ENCODE data around the gene TM4SF1.

Gene TM4SF1

GRCh38 chr3:149377408-149378364 lies at the start of gene TM4SF1:
TM4SF1 (minus strand) TSS chr3:149377649; CDS start chr3:149377547, 102 bp downstream.
- TF ChIP-seq CTCF (IDR thresholded peaks at IDR 0.05; ENCODE audit: low read depth, low read length), result no peak
- peak within 1 kb of the TSS; percentile 78 for H3K4me3 ChIP-seq (ENCODE audit: low read depth, low read length)

- no peak for TF ChIP-seq CTCF (IDR thresholded peaks at IDR 0.05; ENCODE audit: low read depth, low read length)
Observed at GRCh38 chr3:149426325-149426724, 48.9 kb upstream of the TM4SF1 start.

GRCh38 chr3:149424918-149425317 lies 47.5 kb upstream of the TM4SF1 start:
- no peak overlapping the region for H3K4me3 ChIP-seq (ENCODE audit: low read depth, low read length)
- TF ChIP-seq CTCF (IDR thresholded peaks at IDR 0.05; ENCODE audit: low read depth, low read length), result no peak

More at GRCh38 chr3:149426325-149426724, 48.9 kb upstream of the TM4SF1 start:
- no peak overlapping the region for H3K4me3 ChIP-seq (ENCODE audit: low read depth, low read length)

GRCh38 chr3:149421764-149422163 lies 44.3 kb upstream of the TM4SF1 start:
- H3K4me3 ChIP-seq (ENCODE audit: low read depth, low read length), result no peak overlapping the region
- TF ChIP-seq CTCF (IDR thresholded peaks at IDR 0.05; ENCODE audit: low read depth, low read length), result no peak

- no peak overlapping the region for H3K4me3 ChIP-seq (ENCODE audit: low read depth, low read length)
- no peak for TF ChIP-seq CTCF (IDR thresholded peaks at IDR 0.05; ENCODE audit: low read depth, low read length)
Observed at GRCh38 chr3:149419816-149420215, 42.4 kb upstream of the TM4SF1 start.

GRCh38 chr3:149417727-149418126 lies 40.3 kb upstream of the TM4SF1 start:
- no peak for TF ChIP-seq CTCF (IDR thresholded peaks at IDR 0.05; ENCODE audit: low read depth, low read length)
- no peak overlapping the region for H3K4me3 ChIP-seq (ENCODE audit: low read depth, low read length)

- no peak overlapping the region for H3K4me3 ChIP-seq (ENCODE audit: low read depth, low read length)
- no peak for TF ChIP-seq CTCF (IDR thresholded peaks at IDR 0.05; ENCODE audit: low read depth, low read length)
Observed at GRCh38 chr3:149417174-149417573, 39.7 kb upstream of the TM4SF1 start.

All from WI38 (cell line).